SU-DHL-6 (cell line): Measurements from ENCODE around the gene ZDHHC7.

ENCODE experiments used
- H2AFZ ChIP-seq: fragments of 200-600 bp; sonication (generic); 2 replicates; pipeline ENCODE4 v1.6.1; 2014; ENCODE audit warnings: low read depth, mild to moderate bottlenecking, moderate library complexity, mixed read lengths, antibody characterized with exemption, low read length; ENCODE audit not compliant: severe bottlenecking
- H3F3A ChIP-seq: fragments of 200-600 bp; shearing (Covaris generic); 2 replicates; pipeline ENCODE4 v1.6.0; 2016; ENCODE audit warnings: antibody characterized with exemption, mild to moderate bottlenecking; ENCODE audit not compliant: insufficient read depth
- H3K27ac ChIP-seq: fragments of 200-600 bp; sonication (generic); 2 replicates; pipeline ENCODE4 v1.5.1; 2016; ENCODE audit warnings: low read depth, mild to moderate bottlenecking, low read length, moderate library complexity, mixed read lengths
- H3K27me3 ChIP-seq: fragments of 200-600 bp; sonication (generic), shearing (Covaris generic); 2 replicates; pipeline ENCODE4 v1.6.0; 2014; ENCODE audit warnings: mild to moderate bottlenecking, low read length
- H3K36me3 ChIP-seq: fragments of 200-600 bp; sonication (generic); 2 replicates; pipeline ENCODE4 v1.6.1; 2014; ENCODE audit warnings: mild to moderate bottlenecking, low read length, mixed read lengths
- H3K4me2 ChIP-seq: fragments of 300-600, 200-600 bp; shearing (Covaris generic), sonication (generic); 2 replicates; pipeline ENCODE4 v1.6.0; 2014; ENCODE audit warnings: low read length, low read depth, mild to moderate bottlenecking; ENCODE audit not compliant: poor library complexity, severe bottlenecking
- H3K4me3 ChIP-seq: fragments of 200-600 bp; sonication (generic); 2 replicates; pipeline ENCODE4 v1.5.1; 2014; ENCODE audit warnings: antibody characterized with exemption, low read length, mild to moderate bottlenecking, mixed read lengths; ENCODE audit not compliant: insufficient read depth, poor library complexity, severe bottlenecking
- H3K79me2 ChIP-seq: fragments of 200-600 bp; sonication (generic); 2 replicates; pipeline ENCODE4 v1.6.1; 2014; ENCODE audit warnings: mild to moderate bottlenecking, low read length, moderate library complexity; ENCODE audit not compliant: insufficient read depth
- H3K9ac ChIP-seq: fragments of 200-600 bp; sonication (generic); 2 replicates; pipeline ENCODE4 v1.7.0; 2014; ENCODE audit warnings: mild to moderate bottlenecking, low read length
- H3K9me2 ChIP-seq: fragments of 200-600 bp; sonication (generic); replicated peaks from 2 replicates; pipeline ENCODE4 v1.6.1; 2014; ENCODE audit warnings: low read length; ENCODE audit not compliant: insufficient read depth
- H3K9me3 ChIP-seq: fragments of 200-600 bp; sonication (generic); 2 replicates; pipeline ENCODE4 v1.6.1; 2014; ENCODE audit warnings: low read length, mixed read lengths; ENCODE audit not compliant: insufficient read depth
- H4K20me1 ChIP-seq: fragments of 200-600 bp; sonication (generic); 2 replicates; pipeline ENCODE4 v1.6.1; 2014; ENCODE audit warnings: low read depth, mild to moderate bottlenecking, antibody characterized with exemption, low read length, moderate library complexity, mixed read lengths
- CTCF ChIP-seq: fragments of 200-600 bp; sonication (generic); IDR thresholded peaks from one replicate; pipeline ENCODE4 v1.5.1; 2017; ENCODE audit warnings: antibody characterized with exemption, mild to moderate bottlenecking, low read length, moderate library complexity; ENCODE audit not compliant: insufficient read depth, poor library complexity, severe bottlenecking
- EZH2phosphoT487 ChIP-seq: fragments of 200-600 bp; sonication (generic), shearing (Covaris generic); conservative IDR thresholded peaks from 2 replicates; pipeline ENCODE4 v1.6.1; 2018; ENCODE audit warnings: mild to moderate bottlenecking, antibody characterized with exemption, low read length, moderate library complexity, mixed read lengths

The ZDHHC7 gene

GRCh38 chr16:84999857-85000480, 11.4 kb downstream of the ZDHHC7 start:
- H3K79me2 ChIP-seq = peaks cover 53% of the 10 kb centered on the region
- H2AFZ ChIP-seq = no peak overlapping the region
- H3F3A ChIP-seq = no peaks in the 10 kb centered on the region
- no peaks in the 10 kb centered on the region for H3K9me3 ChIP-seq
- H3K27ac ChIP-seq = no peak overlapping the region
- TF ChIP-seq EZH2phosphoT487 = no peak
- no peak for TF ChIP-seq CTCF
- no peak overlapping the region for H3K9ac ChIP-seq
- no peaks in the 10 kb centered on the region for H3K27me3 ChIP-seq
- H3K4me2 ChIP-seq = no peak overlapping the region
- no peaks in the 10 kb centered on the region for H3K36me3 ChIP-seq
- no peaks in the 10 kb centered on the region for H4K20me1 ChIP-seq
- H3K9me2 ChIP-seq = no peaks in the 10 kb centered on the region
- no peak overlapping the region for H3K4me3 ChIP-seq

- H4K20me1 ChIP-seq = no peaks in the 10 kb centered on the region
- no peak overlapping the region for H3K4me3 ChIP-seq
- H2AFZ ChIP-seq = no peak overlapping the region
- no peaks in the 10 kb centered on the region for H3K27me3 ChIP-seq
- TF ChIP-seq CTCF = no peak
- no peak for TF ChIP-seq EZH2phosphoT487
- no peak overlapping the region for H3K4me2 ChIP-seq
- H3K79me2 ChIP-seq = peaks cover 48% of the 10 kb centered on the region
- no peaks in the 10 kb centered on the region for H3K9me3 ChIP-seq
- no peaks in the 10 kb centered on the region for H3K9me2 ChIP-seq
- H3K9ac ChIP-seq = no peak overlapping the region
- no peaks in the 10 kb centered on the region for H3K36me3 ChIP-seq
- H3K27ac ChIP-seq = no peak overlapping the region
- H3F3A ChIP-seq = no peaks in the 10 kb centered on the region
These were observed 12.1 kb downstream of the ZDHHC7 start for GRCh38 chr16:84999200-84999599.

GRCh38 chr16:84996365-84996764, 15.0 kb downstream of the ZDHHC7 start:
- no peak overlapping the region for H3K4me3 ChIP-seq
- H3K27me3 ChIP-seq = no peaks in the 10 kb centered on the region
- H3K79me2 ChIP-seq = peaks cover 22% of the 10 kb centered on the region
- TF ChIP-seq EZH2phosphoT487 (no peak), CTCF (no peak)
- no peak overlapping the region for H2AFZ ChIP-seq
- no peaks in the 10 kb centered on the region for H4K20me1 ChIP-seq
- H3K4me2 ChIP-seq = no peak overlapping the region
- H3K9ac ChIP-seq = no peak overlapping the region
- H3K27ac ChIP-seq = no peak overlapping the region
- H3K36me3 ChIP-seq = no peaks in the 10 kb centered on the region
- no peaks in the 10 kb centered on the region for H3F3A ChIP-seq
- no peaks in the 10 kb centered on the region for H3K9me2 ChIP-seq
- H3K9me3 ChIP-seq = no peaks in the 10 kb centered on the region
